ENCODE measurements around the gene PRKCA.
"Not testable (repeated sequence)": the region's sequence is repeated elsewhere in the genome, so short reads cannot be mapped to it uniquely, and the experiment has no call there.

Gene PRKCA

DNA sequence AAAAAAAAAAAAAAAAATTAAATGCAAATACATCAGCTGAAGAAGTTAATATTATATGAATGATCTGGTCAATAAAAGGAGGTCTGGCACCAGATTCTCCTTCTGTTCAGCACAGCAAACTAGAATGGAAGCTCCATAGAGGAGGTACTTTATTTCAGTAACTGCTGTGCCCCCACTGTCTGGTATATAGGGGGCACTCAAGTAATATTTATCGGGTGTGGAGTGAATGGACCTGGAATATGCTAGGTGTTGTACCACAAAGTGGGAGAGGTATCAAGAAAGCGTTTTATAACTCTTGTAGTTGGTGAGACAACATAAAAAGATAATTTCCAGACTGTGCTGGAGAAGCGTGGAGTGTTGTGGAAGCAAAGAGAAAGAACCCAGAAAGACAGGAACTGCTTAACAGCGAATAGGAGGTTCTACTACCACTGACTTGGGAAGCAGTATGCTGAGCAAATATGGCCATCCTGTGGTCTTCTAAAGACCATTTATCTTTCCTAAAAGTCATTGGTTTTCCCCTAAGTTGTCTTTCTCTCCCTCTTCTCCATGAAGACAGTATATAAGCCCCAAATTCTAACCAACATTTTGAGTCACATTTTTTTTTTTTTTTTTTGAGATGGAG, 12.2 kb upstream of the PRKCA start:
- DNase-seq = peak; percentile 70

DNA sequence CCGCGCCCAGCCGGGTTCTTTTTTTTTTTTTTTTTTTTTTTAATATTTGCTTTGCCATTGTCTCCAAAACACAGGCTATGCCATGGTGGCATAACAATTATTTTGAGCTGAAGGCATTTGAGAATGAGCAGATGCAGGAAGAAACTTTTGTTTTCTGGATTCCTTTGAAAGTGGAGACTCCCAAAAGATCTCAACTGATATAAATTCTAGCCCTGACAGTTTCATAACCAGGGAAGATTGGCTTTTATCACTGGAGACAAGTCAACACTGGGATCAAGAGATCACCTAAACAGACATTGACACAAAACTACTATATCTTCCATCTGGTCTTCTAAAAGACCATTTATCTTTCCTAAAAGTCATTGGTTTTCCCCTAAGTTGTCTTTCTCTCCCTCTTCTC, 10.1 kb upstream of the PRKCA start:
- no peak for DNase-seq

DNA sequence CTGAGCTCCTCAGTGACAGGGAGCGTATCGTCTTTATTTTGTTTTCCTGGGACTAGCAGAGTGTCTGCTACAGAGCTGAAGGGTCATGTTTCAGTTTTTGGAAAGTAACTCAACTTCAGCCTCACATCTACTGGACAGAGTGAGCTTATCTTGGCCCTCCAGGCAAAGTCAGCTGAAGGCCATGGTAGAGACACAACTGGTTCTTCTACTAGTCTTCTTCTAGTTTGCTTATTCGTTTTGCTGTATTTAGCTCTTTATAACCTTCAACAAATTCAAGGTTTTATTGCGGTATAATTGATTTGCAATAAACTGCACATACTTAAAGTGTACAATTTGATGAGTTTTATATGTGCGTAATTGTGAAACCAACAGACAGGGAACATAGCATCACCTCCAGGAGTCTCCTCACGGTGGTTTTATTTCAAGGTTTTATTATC, 6.1 kb upstream of the PRKCA start:
- no peak for DNase-seq

DNA sequence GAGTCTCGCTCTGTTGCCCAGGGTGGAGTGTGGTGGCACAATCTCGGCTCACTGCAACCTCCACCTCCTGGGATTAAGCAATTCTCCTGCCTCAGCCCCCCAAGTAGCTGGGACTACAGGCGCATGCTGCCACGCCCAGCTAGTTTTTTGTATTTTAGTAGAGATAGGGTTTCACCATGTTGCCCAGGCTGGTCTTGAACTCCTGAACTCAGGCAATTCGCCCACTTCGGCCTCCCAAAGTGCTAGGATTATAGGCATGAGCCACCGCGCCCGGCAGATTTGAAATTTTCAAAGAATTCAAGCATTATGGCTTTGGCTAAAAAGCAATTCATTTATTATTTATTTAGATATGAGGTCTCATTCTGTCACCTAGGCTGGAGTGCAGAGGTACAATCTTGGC, 5.0 kb upstream of the PRKCA start:
- DNase-seq = not testable (repeated sequence)

DNA sequence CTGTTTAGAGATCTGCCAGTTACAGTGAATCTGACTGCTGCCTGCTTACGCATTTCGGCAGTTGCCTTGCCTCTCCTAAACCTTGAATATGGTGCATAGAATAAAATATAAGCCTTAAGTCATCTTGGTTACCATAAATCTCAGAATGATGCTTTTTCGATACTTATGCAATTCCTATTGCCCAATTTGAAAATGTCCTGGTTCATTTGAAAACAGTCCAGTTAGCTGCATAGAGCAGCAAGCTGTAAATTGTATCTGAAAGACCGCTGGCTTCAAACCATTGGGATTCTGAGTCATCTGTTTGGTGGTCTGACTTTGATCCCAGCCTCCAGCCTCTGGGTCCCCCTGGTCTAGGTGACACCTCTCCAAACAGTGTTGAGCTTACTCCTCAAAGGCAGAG, 2.7 kb upstream of the PRKCA start:
- DNase-seq = no peak

DNA sequence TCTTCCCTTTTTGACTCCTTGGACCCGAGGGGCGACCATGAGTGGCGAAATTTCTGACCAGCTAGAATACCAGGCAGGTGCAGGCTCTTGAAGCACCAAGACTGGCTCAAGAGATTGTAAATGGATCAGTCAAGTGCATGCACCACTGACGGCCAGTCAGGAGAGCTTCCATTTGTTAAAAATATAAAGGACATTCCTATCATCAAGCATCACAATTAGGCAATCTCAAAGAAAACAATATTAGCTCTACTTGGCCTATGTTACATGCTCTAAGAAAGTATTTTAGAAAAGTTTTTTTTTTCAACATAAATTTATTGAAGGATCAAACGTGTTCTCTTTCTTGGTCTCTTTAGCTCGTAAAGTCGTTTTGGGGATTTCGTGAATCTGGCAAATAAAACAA, 1.5 kb upstream of the PRKCA start:
- DNase-seq = no peak

DNA sequence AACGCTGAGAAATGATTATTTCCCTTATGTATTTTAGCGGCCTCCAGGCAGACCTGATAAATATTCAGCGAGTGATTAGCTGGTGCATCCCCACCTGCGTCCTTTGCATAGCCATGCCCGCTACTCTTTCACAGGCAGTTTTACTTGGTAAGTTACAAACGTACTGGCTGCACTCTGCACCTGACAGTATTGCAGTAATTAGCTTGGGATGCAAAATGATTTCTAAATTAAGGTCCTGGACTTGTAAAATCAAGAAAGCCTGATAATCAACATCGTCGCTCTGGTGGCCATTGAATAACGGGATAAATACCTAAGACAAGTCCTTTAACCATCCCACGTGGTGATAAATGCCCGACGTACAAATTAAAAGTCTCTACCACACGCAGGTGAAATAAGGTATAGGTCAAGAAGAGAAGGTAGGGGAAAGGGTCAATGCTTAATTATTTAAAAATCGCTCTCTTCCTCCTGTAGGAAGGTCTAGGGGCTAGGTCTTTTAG, 998 bp upstream of the PRKCA start:
- no peak for DNase-seq

DNA sequence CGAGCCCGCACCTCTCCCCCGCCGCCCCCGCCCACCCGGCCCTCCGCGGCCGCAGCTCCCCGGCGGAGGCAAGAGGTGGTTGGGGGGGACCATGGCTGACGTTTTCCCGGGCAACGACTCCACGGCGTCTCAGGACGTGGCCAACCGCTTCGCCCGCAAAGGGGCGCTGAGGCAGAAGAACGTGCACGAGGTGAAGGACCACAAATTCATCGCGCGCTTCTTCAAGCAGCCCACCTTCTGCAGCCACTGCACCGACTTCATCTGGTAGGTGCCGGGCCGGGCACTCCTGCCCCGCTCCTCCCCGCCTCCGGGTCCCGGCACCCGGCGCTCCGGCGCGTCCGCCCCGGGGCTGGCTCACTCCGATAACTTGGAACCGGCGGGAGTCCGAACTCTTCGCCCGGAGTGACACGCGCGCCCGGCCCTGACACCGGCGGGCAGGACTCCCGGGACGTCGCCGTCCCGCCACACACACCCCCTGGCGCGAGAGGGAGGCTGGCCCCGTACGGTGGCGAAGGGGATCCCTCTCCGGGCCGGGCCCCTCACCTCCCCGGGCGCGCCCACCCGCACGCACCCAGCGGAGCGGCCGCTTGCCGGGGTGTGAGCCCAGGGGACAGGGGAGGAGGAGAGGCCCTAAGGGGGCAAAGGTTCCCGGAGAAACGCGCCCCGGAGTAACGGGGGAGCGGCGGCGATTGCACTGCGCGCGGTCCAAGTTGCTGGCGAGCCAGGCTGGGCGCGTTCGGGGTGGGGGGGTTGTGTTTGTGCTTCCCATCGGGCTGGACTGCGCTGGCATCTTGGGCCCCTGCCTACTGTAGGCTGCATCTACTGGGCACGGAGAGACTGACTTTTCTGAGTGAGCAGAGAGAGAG, 581 bp downstream of the PRKCA start:
- peak; percentile 80 for DNase-seq

DNA sequence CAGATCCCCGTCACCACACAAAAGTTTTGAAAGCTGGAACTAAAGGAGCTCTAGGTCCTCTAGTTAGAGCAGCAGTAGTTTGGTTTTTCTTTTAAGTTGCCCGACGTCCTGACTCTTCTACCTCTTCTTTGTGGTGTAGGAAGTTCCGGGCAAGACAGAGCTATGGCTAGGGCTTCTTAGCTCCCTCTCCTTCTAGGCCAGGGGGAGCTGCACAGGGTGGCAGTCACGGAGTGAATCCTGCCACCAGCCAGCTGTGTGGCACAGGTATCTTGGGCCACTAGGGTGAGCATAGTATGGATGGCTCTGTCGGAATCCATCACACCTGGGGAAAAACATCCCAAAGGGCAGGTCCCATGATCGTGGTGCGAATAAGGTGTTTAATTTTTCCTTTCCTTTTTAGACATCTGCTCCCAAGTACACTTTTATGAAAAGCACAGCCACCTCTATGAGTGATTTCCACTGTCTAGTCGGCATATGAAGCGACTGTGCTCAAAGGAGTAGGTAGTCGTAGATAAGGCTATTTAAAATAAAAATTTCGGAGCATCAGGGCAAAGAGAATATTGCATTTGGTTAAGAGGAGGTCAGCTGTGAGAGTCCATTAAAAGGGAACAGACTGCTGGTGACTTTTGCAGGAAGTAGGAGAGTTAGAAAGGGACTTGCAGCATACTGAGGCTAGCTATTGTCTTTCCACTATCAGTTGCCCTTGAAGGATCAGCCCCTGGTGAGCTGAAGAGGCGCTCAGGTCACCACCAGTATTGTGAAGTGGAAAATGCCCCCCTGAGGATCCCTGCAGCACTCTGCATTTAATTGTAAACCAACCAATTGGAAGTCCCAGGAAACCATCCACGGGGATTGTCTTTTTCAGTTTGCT, 2.1 kb downstream of the PRKCA start:
- peak; percentile 86 for DNase-seq

DNA sequence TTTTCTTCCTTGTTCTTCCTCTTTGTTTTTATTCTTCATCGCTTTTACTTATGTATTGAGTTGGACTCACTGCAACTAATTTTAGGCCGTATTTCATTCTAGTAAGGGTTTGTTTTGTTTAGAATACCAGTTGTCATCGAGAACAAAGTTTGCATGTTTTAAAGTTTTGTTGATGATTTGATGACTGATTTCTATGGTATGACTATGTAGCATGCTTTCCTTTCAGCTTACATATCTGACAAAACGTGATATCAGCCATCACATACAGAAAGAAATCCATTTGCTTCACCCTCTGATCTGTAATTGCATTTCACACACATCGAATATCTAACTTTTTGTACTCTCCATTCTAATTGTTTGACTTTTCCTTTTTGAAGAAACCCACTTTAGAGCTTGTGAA, 4.0 kb downstream of the PRKCA start:
- DNase-seq = no peak

DNA sequence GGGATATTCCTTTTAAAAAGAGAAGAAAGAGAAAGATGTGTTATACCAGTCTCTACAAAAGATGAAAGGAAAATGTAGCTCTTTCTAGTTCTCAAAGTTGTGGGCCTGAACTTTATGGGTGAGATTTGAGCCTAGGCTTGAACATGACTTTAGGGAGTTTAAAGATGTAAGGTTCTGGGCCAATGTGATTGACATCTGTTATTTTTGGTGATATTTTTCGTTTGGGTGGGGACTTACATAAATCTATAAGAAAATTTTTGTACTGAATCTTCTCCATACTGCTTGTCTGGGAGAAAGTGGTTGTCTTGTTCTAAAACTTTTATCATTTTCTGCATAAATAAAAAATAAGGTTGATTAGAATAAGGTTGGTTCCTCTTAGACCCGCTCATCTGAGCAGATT, 4.8 kb downstream of the PRKCA start:
- no peak for DNase-seq

DNA sequence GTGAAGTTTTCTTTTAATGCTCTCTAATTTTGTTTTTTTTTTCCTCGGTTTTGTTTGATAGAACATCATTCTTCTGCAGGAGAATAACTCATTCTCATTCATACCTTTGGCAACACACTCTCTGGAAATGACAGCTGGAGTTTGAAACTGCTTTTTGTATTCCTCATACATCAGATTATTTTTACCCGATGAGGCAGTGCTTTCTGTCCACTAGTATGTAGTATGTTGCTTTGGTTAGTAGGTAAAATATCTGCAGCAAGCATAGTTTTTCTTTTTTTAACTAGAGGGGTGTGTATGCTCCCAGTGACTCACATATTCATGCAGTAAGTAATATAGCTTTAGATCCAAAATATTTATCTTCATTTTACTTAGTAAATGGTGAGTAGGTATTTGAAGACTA, 6.4 kb downstream of the PRKCA start:
- DNase-seq = no peak

DNA sequence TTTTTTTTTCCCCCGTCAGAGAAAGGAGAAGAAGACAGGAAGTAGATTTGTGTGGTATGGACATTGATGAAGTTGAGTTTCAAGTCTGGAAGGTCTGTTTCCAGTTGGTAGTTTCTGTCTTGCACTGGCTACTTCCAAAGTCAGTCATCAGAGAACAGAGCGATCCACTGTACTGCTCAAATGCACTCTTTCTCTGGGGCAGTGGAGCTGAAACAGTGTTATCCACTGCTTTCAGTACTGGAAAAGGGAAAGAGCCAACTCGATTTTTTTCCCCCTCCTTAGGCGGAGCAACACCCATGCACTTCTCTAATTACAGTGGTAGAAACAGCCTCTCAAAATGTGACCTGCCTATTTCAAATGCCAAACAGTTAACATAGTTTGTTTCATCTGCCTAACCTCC, 7.4 kb downstream of the PRKCA start:
- no peak for DNase-seq

DNA sequence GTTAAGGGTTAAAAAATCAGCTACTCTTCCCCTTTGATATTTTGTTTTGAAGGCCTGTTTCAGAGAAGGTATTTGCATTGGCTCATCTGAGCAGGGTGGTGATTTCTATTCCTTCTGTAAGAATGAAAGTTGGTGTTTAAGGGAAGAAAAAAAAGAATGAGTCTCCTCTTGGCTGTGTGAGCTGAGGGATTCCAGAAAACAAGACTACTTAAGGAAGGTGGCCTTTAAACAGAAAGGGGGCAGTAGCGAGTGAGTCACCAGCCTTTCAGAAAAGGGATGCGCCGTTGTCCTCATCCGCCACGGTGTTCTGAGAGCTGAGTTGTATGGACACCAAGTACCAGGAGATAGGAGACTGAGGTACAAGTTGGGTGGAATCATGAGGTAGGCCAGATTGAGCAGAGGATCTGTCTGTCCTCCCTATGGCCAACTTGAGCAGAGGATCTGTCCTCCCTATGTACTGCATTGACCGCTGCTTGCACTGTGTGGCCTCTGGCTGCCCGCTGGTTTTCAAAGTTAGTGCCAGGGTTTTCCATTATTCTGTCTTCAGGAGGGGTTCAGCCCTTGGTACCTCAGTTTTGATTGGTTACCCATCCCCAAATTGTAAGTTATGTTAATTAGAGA, 8.2 kb downstream of the PRKCA start:
- peak; percentile 24 for DNase-seq

DNA sequence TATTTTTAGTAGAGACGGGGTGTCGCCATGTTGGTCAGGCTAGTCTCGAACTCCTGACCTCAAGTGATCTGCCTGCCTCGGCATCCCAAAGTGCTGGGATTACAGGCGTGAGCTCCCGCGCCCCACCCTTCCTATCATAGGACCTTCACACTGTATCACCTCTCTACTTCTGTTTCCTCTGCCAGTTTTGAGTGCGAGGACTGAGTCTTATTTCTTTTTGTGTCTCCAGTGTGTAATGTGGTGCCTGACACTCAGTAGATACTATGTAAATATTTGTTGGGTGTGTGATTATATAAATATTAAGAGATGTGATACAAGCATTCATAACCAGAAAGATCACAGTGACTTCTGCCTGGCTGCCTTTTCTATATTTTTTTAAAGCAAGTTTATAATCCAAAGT, 10.5 kb downstream of the PRKCA start:
- no peak for DNase-seq

DNA sequence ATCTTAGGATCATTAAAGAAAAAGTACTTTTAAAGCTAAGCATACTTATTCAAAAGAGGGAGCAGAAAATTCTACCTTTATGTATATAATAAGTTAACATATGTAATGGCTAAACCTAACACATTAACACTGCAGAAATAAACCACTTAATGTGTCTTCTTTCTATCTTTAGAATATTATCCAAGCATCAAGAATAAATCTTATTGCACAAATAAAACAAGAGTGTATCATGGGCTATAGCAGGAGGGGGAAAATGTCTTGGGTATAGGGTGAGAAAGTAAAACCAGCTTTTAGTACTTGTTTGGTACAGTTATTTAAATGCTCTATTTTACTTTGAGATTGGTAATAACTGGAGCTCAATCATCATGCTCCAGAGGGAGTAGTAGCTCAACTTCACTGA, 10.9 kb downstream of the PRKCA start:
- DNase-seq = no peak

DNA sequence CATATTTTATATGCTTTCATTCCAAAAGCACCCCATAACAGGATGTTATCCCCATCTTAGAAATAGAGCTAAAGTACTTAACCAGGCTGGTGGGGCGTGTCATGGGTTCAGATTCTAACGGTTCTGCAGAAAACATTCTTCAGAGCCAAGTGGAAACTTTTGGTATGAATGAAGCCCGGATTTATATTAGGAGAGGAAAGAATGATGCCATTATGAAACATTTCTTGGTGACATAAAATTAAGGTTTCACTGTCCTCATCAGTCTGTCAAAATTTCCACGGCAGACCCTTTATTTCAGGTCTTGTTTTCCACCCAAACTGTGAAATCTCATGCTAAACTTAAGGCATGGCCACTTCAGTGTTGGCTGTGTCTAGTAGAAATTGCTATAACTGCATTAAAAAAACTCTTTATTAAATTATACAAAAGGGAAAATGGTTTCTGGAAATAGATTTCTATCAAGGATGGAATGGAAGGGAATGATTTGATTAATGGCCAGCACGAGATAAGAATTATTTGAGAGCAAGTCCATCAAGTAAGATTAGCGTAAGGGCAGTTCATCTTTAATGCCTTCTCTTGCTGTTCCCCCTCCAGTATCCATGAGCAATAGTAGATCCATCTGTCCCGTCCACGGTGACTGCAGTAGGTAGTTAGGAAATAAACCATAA, 11.7 kb downstream of the PRKCA start:
- DNase-seq = no peak

DNA sequence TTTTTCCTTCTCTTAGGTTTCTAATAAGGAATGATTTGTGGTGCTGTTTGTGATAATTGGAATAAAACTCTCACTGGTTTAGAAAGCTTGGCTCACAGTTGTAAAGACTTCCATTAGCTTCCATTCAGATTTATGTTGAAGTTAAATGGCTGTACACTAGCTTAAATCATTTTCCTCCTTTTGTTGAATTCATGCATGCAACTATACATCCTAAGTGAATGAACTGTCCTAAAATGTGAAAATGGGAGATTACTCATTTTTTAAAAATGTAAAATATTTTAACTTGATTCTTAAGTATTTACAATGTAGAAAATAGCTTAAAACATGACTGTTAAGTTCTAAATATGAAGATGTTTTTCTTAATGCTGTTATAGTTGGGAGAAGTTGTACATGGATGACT, 15.2 kb downstream of the PRKCA start:
- DNase-seq = no peak

DNA sequence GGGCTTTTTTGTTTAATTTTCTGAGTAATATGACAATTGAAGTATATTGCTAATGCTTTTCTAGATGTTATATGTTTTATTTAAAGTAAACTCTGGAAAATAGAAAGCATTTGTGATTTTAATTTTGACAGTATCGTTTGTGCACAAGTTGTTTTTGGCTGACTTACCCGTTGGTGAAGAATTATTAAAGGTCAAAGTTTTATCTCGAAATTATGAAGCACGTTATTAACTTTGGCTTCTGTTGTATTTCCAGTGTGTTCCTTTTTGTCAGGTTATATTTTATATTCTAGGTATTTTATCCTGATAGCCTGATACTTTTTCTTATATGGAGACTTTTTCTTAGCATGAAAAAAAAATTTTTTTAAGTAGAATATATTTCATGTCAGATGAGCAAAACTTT, 16.8 kb downstream of the PRKCA start:
- DNase-seq = no peak

DNA sequence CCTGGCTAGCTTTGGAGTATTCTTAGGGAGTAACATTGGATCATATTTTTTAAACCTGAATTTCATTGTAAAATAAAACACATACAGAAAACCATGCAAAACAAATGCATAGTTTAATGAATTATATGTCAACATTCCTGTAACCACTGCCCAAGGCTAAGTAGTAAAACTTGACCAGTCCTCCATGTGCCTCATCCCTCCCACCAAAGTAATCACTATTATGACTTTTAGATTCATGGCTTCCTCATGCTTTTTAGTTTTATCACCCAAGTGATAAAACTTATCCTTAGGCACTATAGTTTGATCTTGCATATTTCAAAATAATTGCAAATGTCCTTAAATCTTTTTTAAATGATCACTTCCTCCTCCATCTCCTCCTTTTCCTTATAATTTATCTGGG, 20.4 kb downstream of the PRKCA start:
- DNase-seq = no peak

DNA sequence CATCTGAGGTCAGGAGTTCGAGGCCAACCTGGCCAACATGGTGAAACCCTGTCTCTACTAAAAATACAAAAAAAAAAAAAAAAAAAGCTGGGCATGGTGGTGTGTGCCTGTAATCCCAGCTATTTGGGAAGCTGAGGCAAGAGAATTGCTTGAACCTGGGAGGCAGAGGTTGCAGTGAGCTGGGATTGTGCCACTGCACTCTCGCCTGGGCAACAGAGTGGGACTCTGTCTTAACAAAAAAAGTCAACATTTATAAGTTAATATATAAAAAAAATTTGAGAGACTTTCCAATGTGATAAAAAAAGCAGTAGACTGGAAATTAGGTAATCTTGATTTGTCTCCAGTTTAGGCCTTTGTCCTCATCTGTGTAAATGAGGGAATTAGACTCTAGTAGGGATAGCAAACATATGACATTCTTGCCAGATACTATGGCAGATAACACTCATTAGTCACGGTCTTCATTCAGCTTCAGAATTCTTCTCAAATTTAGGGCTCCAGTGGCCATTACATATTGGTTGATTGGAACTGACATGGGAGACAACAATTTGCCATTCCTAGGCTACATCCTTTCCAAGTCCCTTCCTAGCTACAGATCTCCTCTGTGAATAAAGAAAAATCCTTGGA, 22.1 kb downstream of the PRKCA start:
- not testable (repeated sequence) for DNase-seq

DNA sequence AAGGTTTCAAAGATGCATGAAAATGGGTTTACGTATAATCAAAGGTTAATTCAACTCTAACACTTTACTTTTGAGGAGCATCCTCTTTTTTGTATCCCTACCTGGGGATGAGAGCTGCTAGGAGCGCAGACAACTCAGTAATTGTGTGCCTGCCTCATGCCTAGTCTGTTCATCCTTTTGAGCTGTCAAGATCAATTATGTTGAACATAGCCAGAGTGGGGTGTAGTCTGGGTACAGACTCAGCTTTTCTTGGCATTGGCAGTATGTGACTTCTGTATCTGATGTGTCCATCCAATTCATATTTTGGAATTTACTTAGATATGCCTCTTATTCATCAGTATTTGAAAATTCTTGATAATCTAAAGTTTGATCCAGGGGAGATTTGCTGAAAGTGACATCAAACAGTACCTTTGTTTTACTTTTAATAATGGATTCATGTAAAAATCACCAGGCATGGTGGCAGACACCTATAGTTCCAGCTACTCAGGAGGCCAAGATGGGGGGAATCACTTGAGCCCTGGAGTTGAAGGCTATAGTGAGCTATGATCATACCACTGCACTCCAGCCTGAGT, 24.1 kb downstream of the PRKCA start:
- DNase-seq = no peak

Measured in NCI-H69 (cell line).